GM23338 (cell line): ENCODE data around the gene TUBB1.

ENCODE experiments used
- CREB1 ChIP-seq: fragments of 250-450 bp; sonication (Bioruptor Pico); IDR thresholded peaks from 2 replicates; pipeline ENCODE4 v1.5.0; 2020; ENCODE audit warnings: low read depth, mild to moderate bottlenecking, moderate library complexity
- CTCF ChIP-seq, 2 experiments: fragments of 200-600 bp in 1 of 2; sonication (generic) in 1 of 2; conservative IDR thresholded peaks; 2 replicates each; pipeline versions ENCODE4 v1.5.1 to v1.6.1; 2016 to 2017; ENCODE audit warnings: antibody characterized with exemption in 2 of 2, low read depth in 2 of 2, mild to moderate bottlenecking in 2 of 2, moderate library complexity in 1 of 2
- ETS1 ChIP-seq: IDR thresholded peaks from 2 replicates; pipeline ENCODE4 v1.6.1; 2016; ENCODE audit warnings: antibody characterized with exemption
- EZH2 ChIP-seq: fragments of 200-600 bp; sonication (generic); IDR thresholded peaks from one replicate; pipeline ENCODE4 v1.8.0; 2017; ENCODE audit warnings: antibody characterized with exemption, mild to moderate bottlenecking, low read depth; ENCODE audit not compliant: unreplicated experiment
- EZH2phosphoT487 ChIP-seq: fragments of 200-600 bp; sonication (generic); IDR thresholded peaks from one replicate; pipeline ENCODE4 v1.8.1; 2018; ENCODE audit warnings: antibody characterized with exemption; ENCODE audit not compliant: unreplicated experiment
- JUNB ChIP-seq: IDR thresholded peaks from one replicate; pipeline ENCODE4 v1.6.1; 2016; ENCODE audit warnings: antibody characterized with exemption; ENCODE audit not compliant: unreplicated experiment
- POLR2AphosphoS5 ChIP-seq: IDR thresholded peaks from 2 replicates; pipeline ENCODE4 v1.6.1; 2016; ENCODE audit warnings: antibody characterized with exemption, low read depth
- REST ChIP-seq: IDR thresholded peaks from one replicate; pipeline ENCODE4 v1.6.1; 2018; ENCODE audit warnings: antibody characterized with exemption; ENCODE audit not compliant: unreplicated experiment
- STAT1 ChIP-seq: IDR thresholded peaks from one replicate; pipeline ENCODE4 v1.6.1; 2016; ENCODE audit warnings: antibody characterized with exemption; ENCODE audit not compliant: unreplicated experiment
- ZNF331 ChIP-seq: fragments of 250-450 bp; sonication (Bioruptor Pico); IDR thresholded peaks from 2 replicates; pipeline ENCODE4 v1.5.0; 2020; ENCODE audit warnings: low read depth, mild to moderate bottlenecking, moderate library complexity

GRCh38 chr20:58988565-58988882 lies 30.7 kb upstream of the TUBB1 start:
- TF ChIP-seq REST (no peak), CTCF (conservative IDR thresholded peaks at IDR 0.05; ENCODE audit: low read depth in 2 of 2) (no peak), EZH2 (no peak), POLR2AphosphoS5 (no peak), EZH2phosphoT487 (no peak), ETS1 (no peak), ZNF331 (CRISPR knock-in tag) (no peak), JUNB (no peak), CREB1 (CRISPR knock-in tag) (no peak), STAT1 (no peak)
